Gastrocnemius medialis (tissue), 4 donors: ENCODE results near the gene NDUFA11.

Source experiments
- CTCF ChIP-seq, 5 experiments: fragments of 450-650 bp in 3 of 5; fragments of 200-600 bp in 2 of 5; sonication (generic) in 2 of 5; IDR thresholded peaks in 4 of 5; conservative IDR thresholded peaks in 1 of 5; 1 replicate in 4 of 5; 2 replicates in 1 of 5; pipeline ENCODE4 v1.5.1; 2016 to 2019; ENCODE audit warnings: antibody characterized with exemption in 5 of 5, mild to moderate bottlenecking in 3 of 5, moderate library complexity in 3 of 5
- POLR2A ChIP-seq, 2 donors: fragments of 450-650 bp; IDR thresholded peaks; one replicate each; pipeline ENCODE4 v1.6.1; 2017; ENCODE audit warnings: antibody characterized with exemption in 2 of 2, mild to moderate bottlenecking in 2 of 2, moderate library complexity in 2 of 2

DNA sequence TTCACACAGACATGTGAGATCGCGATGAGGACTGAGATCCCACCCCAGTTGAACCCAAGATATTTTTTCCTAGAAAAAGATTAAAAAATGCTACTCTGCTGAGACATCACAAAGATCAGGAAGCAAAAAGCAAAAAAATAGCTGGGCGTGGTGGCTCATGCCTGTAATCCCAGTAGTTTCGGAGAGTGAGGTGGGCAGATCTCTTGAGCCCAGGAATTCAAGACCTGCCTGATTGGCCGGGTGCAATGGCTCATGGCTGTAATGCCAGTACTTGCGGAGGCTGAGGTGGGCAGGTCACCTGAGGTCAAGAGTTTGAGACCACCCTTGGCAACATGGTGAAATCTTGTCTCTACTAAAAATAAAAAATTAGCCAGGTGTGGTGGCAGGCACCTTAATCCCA, 53.4 kb downstream of the NDUFA11 start:
- TF ChIP-seq CTCF (IDR thresholded peaks at IDR 0.05 in 4 of 5, conservative IDR thresholded peaks at IDR 0.05 in 1 of 5): no peak
- TF ChIP-seq POLR2A (IDR thresholded peaks at IDR 0.05): no peak
